PC-3 (cell line): ENCODE data around the gene RAN.

Source experiments
- CTCF ChIP-seq: fragments of 300-600 bp; sonication (generic); conservative IDR thresholded peaks from 2 replicates; pipeline ENCODE4 v1.5.1; 2017; ENCODE audit warnings: antibody characterized with exemption, low read depth, mild to moderate bottlenecking, low read length
- EZH2 ChIP-seq: fragments of 300-600 bp; sonication (generic); IDR thresholded peaks from one replicate; pipeline ENCODE4 v1.6.1; 2017; ENCODE audit warnings: antibody characterized with exemption, mild to moderate bottlenecking, low read length; ENCODE audit not compliant: unreplicated experiment
- EZH2phosphoT487 ChIP-seq: fragments of 300-600 bp; sonication (generic); IDR thresholded peaks from 2 replicates; pipeline ENCODE4 v1.6.1; 2018; ENCODE audit warnings: mild to moderate bottlenecking, antibody characterized with exemption, low read length, borderline replicate concordance

- TF ChIP-seq EZH2 = no peak
- TF ChIP-seq CTCF = no peak
- TF ChIP-seq EZH2phosphoT487 = no peak
Measured at GRCh38 chr12:130876297-130876696, 4.4 kb downstream of the RAN start.
